Astrocyte of the cerebellum (primary cell): Measurements from ENCODE around the gene SLC6A20.

ENCODE experiments used
- DNase-seq: peaks from one replicate; pipeline ENCODE4 v3.0.0-alpha.2; 2011; ENCODE audit warnings: low read depth
- H3K4me3 ChIP-seq: 2 replicates; pipeline ENCODE4 v1.5.1; 2011; ENCODE audit warnings: mild to moderate bottlenecking, low read depth, low read length, moderate library complexity
- CTCF ChIP-seq: IDR thresholded peaks from 2 replicates; pipeline ENCODE4 v1.5.1; 2012; ENCODE audit warnings: low read length, low read depth, moderate library complexity, mild to moderate bottlenecking; ENCODE audit errors: missing control alignments
- in situ Hi-C: cut with HindIII; loops from 2 replicates; pipeline ENCODE4 v1.10.0; 2017; ENCODE audit warnings: low sequenced_read_pairs

SLC6A20 gene

GRCh38 chr3:45737234-45737633 is 59.1 kb downstream of the SLC6A20 start:
- DNase-seq, result no peak
- TF ChIP-seq CTCF, result no peak
- in situ Hi-C loops, result no loop called here
- H3K4me3 ChIP-seq, result no peak overlapping the region

GRCh38 chr3:45736707-45737106 is 59.6 kb downstream of the SLC6A20 start:
- no peak for TF ChIP-seq CTCF
- no peak for DNase-seq
- H3K4me3 ChIP-seq, result no peak overlapping the region
- in situ Hi-C loops, result no loop called here

DNA sequence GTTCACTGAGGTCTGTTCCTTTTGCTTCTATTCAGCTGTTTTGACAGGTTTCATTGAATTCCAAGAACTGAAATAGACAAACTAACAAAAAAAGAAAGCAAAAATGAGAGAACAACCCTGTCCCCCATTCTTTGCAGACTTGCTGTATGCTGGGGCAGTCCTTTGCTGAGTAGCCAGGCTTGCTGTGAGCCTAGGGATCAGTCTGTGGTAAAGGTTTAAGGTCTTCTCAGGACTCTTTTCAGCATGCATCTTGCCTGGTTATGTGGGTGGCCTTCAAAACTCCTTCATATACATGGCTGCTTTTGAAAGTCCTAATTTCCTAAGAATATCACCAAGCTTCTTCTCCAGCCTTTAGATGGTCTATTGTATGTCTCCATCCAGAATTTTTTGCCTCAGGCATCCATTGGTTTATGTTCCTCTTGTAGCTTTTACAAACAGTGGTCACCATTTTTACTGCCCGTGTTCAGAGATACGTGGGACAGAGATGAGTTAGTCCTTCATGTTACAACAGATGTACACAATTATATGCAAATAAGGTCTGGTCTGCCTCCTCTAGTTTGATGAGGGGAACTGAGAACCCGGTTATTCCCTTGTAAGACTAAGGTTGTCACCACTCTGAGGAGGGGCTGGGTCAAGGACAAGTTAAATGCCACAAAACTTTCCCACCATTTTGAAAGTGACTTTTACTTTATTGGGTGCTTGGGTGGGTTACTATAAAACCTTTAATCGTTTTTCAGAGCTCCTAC is 65.8 kb downstream of the SLC6A20 start:
- in situ Hi-C loops, result no loop called here
- TF ChIP-seq CTCF, result no peak
- no peak for DNase-seq
- H3K4me3 ChIP-seq, result no peak overlapping the region

GRCh38 chr3:45729614-45730013 is 66.7 kb downstream of the SLC6A20 start:
- TF ChIP-seq CTCF, result no peak
- in situ Hi-C loops, result no loop called here
- no peak overlapping the region for H3K4me3 ChIP-seq

DNA sequence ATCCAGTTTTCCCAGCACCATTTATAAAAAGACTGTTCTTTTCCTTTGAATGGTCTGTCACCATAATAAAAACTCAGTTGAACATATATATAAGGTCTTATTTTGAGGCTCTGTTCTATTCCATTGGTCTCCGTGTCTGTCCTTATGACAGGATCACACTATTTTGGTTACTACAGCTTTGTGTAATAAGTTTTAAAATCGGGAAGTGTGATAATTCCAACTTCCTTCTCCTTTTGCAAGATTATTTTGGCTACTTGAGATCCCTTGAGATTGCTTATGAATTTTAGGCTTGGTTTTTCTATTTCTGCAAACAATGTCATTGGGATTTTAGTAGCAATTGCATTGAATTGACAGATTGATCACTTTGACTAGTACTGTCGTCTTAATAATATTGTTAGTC is 71.4 kb downstream of the SLC6A20 start:
- no peak for DNase-seq
- in situ Hi-C loops, result no loop called here
- H3K4me3 ChIP-seq, result no peak overlapping the region
- TF ChIP-seq CTCF, result no peak

More at GRCh38 chr3:45729614-45730013, 66.7 kb downstream of the SLC6A20 start:
- DNase-seq, result no peak

- no peak for DNase-seq
- H3K4me3 ChIP-seq, result no peak overlapping the region
- in situ Hi-C loops, result no loop called here
- TF ChIP-seq CTCF, result no peak
These were observed 76.5 kb downstream of the SLC6A20 start for GRCh38 chr3:45719655-45720487.
